Measurements from ENCODE around the gene ENAM.

DNA sequence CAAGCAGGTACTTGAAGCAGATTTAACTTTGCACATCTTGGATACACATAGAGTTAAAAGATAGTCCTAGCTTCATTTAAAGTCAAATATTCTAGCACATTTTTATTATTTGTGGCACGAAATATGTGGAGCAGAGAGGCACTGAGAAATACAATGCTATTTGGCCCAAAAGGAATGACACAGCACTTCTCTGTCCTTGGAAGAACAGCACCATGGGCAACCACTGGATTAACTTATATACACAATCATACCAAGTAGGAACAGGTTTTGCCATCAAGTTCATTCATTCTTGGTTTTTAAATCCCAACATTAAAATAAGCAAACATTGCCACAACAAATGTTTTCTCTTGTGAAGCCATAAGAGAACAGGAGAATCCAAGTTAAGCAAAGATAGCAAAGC lies 924 bp upstream of the ENAM start:
- TF ChIP-seq, protein P1, sequence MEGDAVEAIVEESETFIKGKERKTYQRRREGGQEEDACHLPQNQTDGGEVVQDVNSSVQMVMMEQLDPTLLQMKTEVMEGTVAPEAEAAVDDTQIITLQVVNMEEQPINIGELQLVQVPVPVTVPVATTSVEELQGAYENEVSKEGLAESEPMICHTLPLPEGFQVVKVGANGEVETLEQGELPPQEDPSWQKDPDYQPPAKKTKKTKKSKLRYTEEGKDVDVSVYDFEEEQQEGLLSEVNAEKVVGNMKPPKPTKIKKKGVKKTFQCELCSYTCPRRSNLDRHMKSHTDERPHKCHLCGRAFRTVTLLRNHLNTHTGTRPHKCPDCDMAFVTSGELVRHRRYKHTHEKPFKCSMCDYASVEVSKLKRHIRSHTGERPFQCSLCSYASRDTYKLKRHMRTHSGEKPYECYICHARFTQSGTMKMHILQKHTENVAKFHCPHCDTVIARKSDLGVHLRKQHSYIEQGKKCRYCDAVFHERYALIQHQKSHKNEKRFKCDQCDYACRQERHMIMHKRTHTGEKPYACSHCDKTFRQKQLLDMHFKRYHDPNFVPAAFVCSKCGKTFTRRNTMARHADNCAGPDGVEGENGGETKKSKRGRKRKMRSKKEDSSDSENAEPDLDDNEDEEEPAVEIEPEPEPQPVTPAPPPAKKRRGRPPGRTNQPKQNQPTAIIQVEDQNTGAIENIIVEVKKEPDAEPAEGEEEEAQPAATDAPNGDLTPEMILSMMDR (conservative IDR thresholded peaks at IDR 0.05; ENCODE audit: low read length), result no peak
- TF ChIP-seq EZH2phosphoT487 (IDR thresholded peaks at IDR 0.05; ENCODE audit: borderline replicate concordance), result no peak
